HG03565 (cell line): ENCODE data around the gene SMAD3.

Experiments
- ATAC-seq: cut with Tn5 transposase; IDR thresholded peaks from one replicate; pipeline ENCODE4 v1.9.1; 2021; ENCODE audit warnings: mild to moderate bottlenecking, moderate library complexity; ENCODE audit not compliant: unreplicated experiment

The SMAD3 gene

GRCh38 chr15:67194171-67195114 lies 129.0 kb downstream of the SMAD3 start:
- no peak for ATAC-seq

- ATAC-seq, result no peak
These were observed 129.9 kb downstream of the SMAD3 start for GRCh38 chr15:67195305-67195704.

- ATAC-seq, result no peak
These were observed 130.8 kb downstream of the SMAD3 start for GRCh38 chr15:67196222-67196621.

GRCh38 chr15:67196672-67197363 lies 131.4 kb downstream of the SMAD3 start:
- ATAC-seq, result no peak

GRCh38 chr15:67197364-67197695 lies 131.9 kb downstream of the SMAD3 start:
- ATAC-seq, result no peak

- no peak for ATAC-seq
These were observed 132.9 kb downstream of the SMAD3 start for GRCh38 chr15:67198157-67198754.

- ATAC-seq, result no peak
These were observed 134.0 kb downstream of the SMAD3 start for GRCh38 chr15:67199391-67199790.

GRCh38 chr15:67199881-67200763 lies 134.7 kb downstream of the SMAD3 start:
- no peak for ATAC-seq

- no peak for ATAC-seq
These were observed 135.7 kb downstream of the SMAD3 start for GRCh38 chr15:67201136-67201535.

GRCh38 chr15:67202091-67202490 lies 136.7 kb downstream of the SMAD3 start:
- ATAC-seq, result no peak

GRCh38 chr15:67202991-67203390 lies 137.6 kb downstream of the SMAD3 start:
- no peak for ATAC-seq

- no peak for ATAC-seq
These were observed 142.3 kb downstream of the SMAD3 start for GRCh38 chr15:67207555-67208207.

GRCh38 chr15:67208396-67208795 lies 143.0 kb downstream of the SMAD3 start:
- no peak for ATAC-seq

GRCh38 chr15:67210555-67211168 lies 145.3 kb downstream of the SMAD3 start:
- no peak for ATAC-seq

GRCh38 chr15:67212684-67213367 lies 147.4 kb downstream of the SMAD3 start:
- ATAC-seq, result no peak

GRCh38 chr15:67215102-67215501 lies 149.7 kb downstream of the SMAD3 start:
- ATAC-seq, result no peak

GRCh38 chr15:67216859-67217258 lies 151.5 kb downstream of the SMAD3 start:
- ATAC-seq, result no peak

- no peak for ATAC-seq
These were observed 153.0 kb downstream of the SMAD3 start for GRCh38 chr15:67218428-67218827.

GRCh38 chr15:67219288-67219687 lies 153.9 kb downstream of the SMAD3 start:
- ATAC-seq, result no peak
